Muscle layer of duodenum (tissue), 2 donors: Measurements from ENCODE around the gene TSC22D3.

Experiments
- H3K27ac ChIP-seq: one replicate; pipeline ENCODE4 v1.7.0; 2013; ENCODE audit warnings: mild to moderate bottlenecking, low read length
- H3K27me3 ChIP-seq: one replicate; pipeline ENCODE4 v1.7.0; 2013; ENCODE audit warnings: low read depth, mild to moderate bottlenecking, control low read depth, low read length
- H3K36me3 ChIP-seq, 2 donors: one replicate each; pipeline ENCODE4 v1.7.0; 2013; ENCODE audit warnings: low read length in 2 of 2, control low read depth in 1 of 2, mild to moderate bottlenecking in 1 of 2; ENCODE audit not compliant: insufficient read depth in 2 of 2, control insufficient read depth in 1 of 2
- H3K4me1 ChIP-seq, 2 donors: one replicate each; pipeline ENCODE4 v1.7.0; 2013; ENCODE audit warnings: low read length in 2 of 2, mild to moderate bottlenecking in 2 of 2, control low read depth in 1 of 2, moderate library complexity in 1 of 2; ENCODE audit not compliant: insufficient read depth in 2 of 2, control insufficient read depth in 1 of 2
- H3K4me3 ChIP-seq, 2 donors: one replicate each; pipeline ENCODE4 v1.7.0; 2013; ENCODE audit warnings: low read length in 2 of 2, low read depth in 1 of 2, mild to moderate bottlenecking in 1 of 2
- H3K9me3 ChIP-seq, 2 donors: one replicate each; pipeline ENCODE4 v1.7.0; 2013; ENCODE audit warnings: low read length in 2 of 2, control low read depth in 1 of 2, mild to moderate bottlenecking in 1 of 2; ENCODE audit not compliant: control insufficient read depth in 1 of 2
- donor health status: healthy.

The TSC22D3 gene

DNA sequence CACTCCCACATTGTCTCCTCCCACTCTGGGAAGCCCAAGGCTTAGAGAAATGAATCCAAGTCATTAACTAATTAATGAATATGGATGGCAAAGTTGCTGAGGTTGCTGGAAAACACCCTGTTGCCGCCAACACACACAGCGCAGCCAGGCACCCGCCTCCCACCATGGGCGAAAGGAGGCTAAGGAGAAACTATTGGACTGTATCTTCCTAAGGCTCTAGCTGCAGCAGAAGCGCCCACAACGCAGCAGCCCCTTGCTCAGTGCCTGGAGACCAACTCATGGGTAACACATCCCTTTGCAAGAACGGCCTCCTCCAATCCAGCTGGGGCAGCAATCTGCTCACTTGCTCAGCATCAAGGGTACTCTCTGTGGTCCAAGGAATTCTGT, 34.2 kb downstream of the TSC22D3 start:
- H3K9me3 ChIP-seq: no peaks in the 10 kb centered on the region
- peak overlapping the region; percentile 33 to 35 for H3K4me3 ChIP-seq
- H3K36me3 ChIP-seq: no peaks in the 10 kb centered on the region
- H3K4me1 ChIP-seq: peaks cover 14 to 15% of the 10 kb centered on the region in 2 donors
- H3K27ac ChIP-seq: peak overlapping the region; percentile 39
- H3K27me3 ChIP-seq: no peaks in the 10 kb centered on the region

DNA sequence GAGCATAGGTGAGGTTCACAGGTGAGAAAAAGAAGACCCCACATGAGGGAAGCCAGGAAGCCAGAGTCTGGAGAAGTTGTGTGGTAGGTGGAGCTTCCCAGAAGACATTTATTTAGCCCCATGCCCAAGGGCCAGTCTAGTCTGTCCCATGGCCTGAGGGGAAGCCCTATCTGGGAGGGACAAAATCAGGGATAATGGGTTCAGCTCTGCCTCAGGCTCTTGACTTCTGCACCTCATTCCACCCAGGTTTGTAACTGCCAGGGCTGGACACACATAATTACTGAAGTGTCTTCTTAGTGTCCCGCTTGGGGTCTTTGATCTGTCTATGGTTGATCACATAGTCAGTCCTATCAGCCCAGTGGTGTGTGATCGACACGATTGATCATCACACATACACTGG, 36.0 kb downstream of the TSC22D3 start:
- H3K27ac ChIP-seq: no peak overlapping the region
- H3K4me1 ChIP-seq: peaks cover 11% of the 10 kb centered on the region in 2 donors
- no peak overlapping the region for H3K4me3 ChIP-seq
- H3K36me3 ChIP-seq: no peaks in the 10 kb centered on the region
- H3K9me3 ChIP-seq: no peaks in the 10 kb centered on the region
- H3K27me3 ChIP-seq: no peaks in the 10 kb centered on the region

DNA sequence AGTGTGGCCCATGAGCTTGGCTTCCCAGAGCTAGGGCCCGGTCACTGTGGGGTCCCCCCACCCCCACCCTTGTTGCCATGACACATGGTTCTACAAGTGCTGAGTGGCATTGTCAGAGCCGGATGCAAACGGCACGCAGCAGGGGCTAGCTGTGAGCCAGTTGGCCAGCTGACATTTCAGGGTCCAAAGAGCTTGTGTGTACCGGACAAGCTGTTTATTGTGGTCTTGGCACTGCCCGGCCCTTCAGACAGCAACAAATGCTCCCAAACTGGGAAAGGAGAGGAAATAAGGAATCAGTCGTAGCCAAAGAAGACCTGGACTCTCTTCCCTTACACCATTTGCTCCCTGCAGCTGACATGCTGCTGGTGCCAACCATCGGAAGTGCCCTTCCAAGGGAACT, 36.8 kb downstream of the TSC22D3 start:
- H3K27ac ChIP-seq: no peak overlapping the region
- no peaks in the 10 kb centered on the region for H3K9me3 ChIP-seq
- peaks cover 11% of the 10 kb centered on the region in 2 donors for H3K4me1 ChIP-seq
- H3K4me3 ChIP-seq: no peak overlapping the region
- no peaks in the 10 kb centered on the region for H3K36me3 ChIP-seq
- H3K27me3 ChIP-seq: no peaks in the 10 kb centered on the region

DNA sequence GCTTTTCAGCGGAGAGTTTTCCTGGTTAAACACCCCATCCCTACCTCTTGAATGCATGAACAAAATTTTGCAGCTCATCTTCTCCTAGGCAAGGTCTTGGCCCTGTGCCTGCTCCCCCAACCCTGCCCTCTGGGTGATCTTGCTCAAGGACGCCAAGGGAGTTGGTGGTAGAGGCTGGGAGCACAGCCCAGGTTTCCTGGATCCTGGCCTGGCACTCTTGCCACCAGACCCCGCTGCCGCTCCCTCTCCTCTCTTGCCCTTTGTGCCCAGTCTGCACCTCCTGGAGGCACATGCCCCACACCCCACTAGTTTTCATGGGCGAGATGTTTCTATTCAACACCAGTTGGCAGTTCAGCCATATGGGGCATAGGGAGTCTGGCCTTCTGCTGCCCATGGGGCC, 37.3 kb downstream of the TSC22D3 start:
- H3K9me3 ChIP-seq: no peaks in the 10 kb centered on the region
- peaks cover 10% of the 10 kb centered on the region in 2 donors for H3K4me1 ChIP-seq
- no peak overlapping the region for H3K27ac ChIP-seq
- no peaks in the 10 kb centered on the region for H3K27me3 ChIP-seq
- H3K4me3 ChIP-seq: no peak overlapping the region
- H3K36me3 ChIP-seq: no peaks in the 10 kb centered on the region

DNA sequence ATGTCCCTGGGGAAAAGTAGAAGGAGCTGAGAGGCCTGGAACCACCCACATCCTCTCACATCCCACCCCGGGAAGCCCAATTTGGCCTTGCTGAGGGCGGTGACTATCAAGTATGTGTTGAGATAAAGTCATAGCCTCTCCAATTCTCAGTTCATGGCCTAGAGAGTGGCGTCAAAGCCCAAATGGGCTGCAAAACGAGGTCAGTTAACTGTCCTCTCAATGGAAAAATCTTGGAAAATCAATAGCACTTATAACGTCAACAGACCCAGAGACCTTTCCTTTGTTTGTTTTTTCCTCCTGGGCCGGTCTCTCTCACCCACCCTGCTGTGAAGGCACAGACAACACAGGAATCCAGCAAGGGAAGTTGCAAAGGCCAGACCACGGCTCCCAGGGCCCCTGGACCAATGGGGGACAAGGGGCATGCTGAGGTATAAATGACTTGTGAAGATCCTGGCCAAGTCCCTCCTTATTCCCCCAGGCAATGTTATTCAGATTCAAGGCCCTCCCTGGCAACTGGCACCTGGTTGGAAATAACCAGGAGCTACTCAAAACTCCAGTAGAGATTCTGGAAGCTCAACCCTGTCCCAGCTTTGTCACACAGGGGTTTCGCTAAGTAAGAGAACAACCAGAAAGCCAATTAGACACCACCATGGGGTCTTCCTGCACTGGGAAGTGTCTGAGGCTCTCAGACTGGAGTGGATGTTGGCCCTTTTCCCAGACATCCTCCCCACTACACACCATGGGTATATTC, 38.6 kb downstream of the TSC22D3 start:
- Histone ChIP-seq H3K4me1 (peaks cover 7 to 9% of the 10 kb centered on the region in 2 donors), H3K27ac (no peak overlapping the region), H3K9me3 (no peaks in the 10 kb centered on the region), H3K36me3 (no peaks in the 10 kb centered on the region), H3K4me3 (no peak overlapping the region), H3K27me3 (no peaks in the 10 kb centered on the region)

DNA sequence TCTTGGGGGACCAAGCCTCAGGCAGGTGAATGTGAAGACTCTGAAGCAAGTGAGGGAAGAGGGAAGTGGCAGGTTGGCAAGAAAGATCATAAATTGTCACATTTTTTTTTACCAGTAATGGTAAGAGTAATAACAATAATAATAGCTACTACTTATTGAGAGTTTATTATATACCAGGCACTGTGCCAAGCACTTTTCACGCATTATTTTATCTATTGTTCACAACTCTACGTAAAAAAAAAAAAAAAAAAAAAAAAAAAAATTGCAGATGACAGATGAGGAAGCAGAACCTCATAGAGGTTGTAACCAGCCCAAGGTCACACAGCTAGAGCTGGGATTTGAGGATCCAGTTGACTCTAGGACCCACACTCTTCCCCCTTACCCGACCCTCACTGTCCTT, 40.9 kb downstream of the TSC22D3 start:
- Histone ChIP-seq H3K27me3 (no peaks in the 10 kb centered on the region), H3K4me3 (no peak overlapping the region), H3K36me3 (no peaks in the 10 kb centered on the region), H3K9me3 (no peaks in the 10 kb centered on the region), H3K4me1 (peaks cover 0 to 32% of the 10 kb centered on the region in 2 donors), H3K27ac (no peak overlapping the region)

DNA sequence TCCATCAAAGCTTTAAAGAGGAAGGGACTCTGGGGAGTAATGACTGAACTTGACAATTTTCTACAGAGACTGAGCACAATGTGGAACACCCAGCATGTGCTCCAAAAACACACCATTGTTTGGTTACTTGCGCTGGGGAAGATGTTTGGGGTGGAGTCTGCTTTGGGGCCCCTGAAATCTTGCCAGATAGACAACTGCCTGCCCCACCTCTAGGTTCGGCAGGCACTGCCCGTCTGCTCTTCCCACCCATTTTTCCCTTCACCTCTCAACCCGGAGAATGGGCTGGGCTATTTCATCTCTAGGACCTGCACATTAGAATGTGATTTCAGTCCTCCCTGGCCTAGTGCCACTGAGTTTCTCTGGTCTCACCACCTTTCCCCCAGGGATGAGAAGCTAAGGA, 41.9 kb downstream of the TSC22D3 start:
- no peaks in the 10 kb centered on the region for H3K27me3 ChIP-seq
- H3K27ac ChIP-seq: no peak overlapping the region
- peaks cover 0 to 41% of the 10 kb centered on the region in 2 donors for H3K4me1 ChIP-seq

DNA sequence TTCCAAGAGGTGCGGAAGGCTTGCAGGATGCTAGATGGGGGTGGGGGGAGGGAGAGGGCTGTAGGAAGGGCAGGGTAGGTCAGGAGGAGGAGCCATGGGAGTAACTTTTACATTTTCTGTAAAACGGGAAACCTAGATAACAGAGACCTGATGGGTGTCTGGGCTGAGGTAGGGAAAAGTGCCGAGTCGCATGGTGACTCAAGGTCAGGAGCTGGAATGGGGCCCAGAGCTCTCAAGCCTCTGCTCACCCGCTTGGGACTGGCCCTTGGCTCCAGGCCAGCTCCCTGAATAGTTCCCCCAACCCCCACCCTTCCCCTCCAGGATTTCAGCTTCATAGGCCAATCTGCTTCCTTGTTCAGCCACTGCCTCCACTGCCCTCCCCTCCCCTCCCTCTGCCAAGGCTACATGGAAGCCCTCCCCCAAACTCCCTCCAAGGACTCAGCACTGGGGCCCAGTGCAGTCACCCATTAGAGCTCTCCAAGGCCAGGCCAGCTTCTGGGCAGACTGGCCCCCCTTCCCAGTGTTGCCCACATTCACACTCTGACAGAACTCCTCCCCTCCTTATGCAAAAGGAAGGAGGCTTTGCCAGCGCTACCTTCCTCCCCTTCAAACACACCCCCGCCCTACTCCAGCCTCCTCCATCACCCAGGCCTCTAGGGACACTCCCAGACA, 43.6 kb downstream of the TSC22D3 start:
- Histone ChIP-seq H3K9me3 (no peaks in the 10 kb centered on the region), H3K4me1 (peaks cover 3 to 39% of the 10 kb centered on the region in 2 donors), H3K36me3 (no peaks in the 10 kb centered on the region), H3K27ac (no peak overlapping the region), H3K27me3 (no peaks in the 10 kb centered on the region), H3K4me3 (no peak overlapping the region)

More for the DNA sequence above, 41.9 kb downstream of the TSC22D3 start:
- Histone ChIP-seq H3K9me3 (no peaks in the 10 kb centered on the region), H3K4me3 (no peak overlapping the region), H3K36me3 (no peaks in the 10 kb centered on the region)

DNA sequence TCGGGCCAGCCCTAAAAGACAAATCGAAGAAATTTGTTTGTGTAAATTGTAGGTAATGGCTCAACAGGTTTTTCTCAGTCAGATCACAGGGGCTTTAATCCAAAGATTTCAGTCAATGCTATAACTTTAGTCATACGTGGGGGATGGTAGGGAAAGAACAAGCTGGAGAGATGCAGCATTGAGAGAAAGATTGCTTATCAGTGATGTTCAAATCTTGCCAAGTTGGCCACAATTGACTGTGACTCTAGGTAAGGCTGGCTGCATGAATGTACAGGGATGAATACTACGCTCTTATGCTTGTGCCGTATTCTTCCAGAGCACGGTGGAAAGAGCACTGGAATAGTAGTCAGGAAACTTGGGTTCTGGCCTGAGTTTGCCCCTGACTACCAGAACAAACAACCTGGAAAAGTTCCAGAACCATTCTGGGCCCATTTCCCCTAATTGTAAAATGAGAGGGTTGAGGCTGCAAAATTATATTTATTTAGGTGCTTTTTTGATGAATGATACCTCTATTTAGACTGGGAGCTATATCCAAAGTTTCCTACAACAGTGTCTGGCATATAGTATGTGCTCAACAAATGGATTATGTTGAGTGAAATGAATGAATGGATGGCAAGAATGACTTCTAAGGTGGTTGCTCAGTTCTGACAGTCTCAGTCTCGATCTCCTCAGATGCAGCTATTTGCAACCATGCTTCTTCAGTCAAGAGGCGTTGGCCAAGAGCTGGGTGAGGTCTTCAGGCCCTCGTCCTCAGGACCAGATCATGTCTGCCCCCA, 44.4 kb downstream of the TSC22D3 start:
- Histone ChIP-seq H3K36me3 (no peaks in the 10 kb centered on the region), H3K27me3 (no peaks in the 10 kb centered on the region), H3K4me1 (peaks cover 5 to 45% of the 10 kb centered on the region in 2 donors), H3K9me3 (no peaks in the 10 kb centered on the region), H3K4me3 (no peak overlapping the region), H3K27ac (no peak overlapping the region)

DNA sequence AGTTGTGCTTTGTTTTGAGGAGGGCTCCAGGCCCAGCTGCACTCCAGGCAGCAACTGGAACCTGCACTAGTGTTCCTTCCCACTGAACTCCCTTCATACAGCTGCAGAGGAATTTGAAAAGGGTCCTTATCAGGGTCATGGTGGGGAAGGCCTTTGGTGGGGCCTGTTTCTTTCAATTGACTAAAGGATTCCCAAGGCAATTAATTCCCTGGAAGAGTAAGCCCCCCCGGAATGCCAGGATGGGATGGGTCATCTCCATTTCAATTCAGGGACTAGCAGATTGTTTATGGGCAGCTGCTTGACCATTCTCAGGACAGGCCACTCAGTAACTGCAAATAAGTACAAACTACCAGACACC, 45.3 kb downstream of the TSC22D3 start:
- Histone ChIP-seq H3K4me3 (no peak overlapping the region), H3K4me1 (peaks cover 5 to 46% of the 10 kb centered on the region in 2 donors), H3K27me3 (no peaks in the 10 kb centered on the region), H3K9me3 (no peaks in the 10 kb centered on the region), H3K27ac (no peak overlapping the region), H3K36me3 (no peaks in the 10 kb centered on the region)

DNA sequence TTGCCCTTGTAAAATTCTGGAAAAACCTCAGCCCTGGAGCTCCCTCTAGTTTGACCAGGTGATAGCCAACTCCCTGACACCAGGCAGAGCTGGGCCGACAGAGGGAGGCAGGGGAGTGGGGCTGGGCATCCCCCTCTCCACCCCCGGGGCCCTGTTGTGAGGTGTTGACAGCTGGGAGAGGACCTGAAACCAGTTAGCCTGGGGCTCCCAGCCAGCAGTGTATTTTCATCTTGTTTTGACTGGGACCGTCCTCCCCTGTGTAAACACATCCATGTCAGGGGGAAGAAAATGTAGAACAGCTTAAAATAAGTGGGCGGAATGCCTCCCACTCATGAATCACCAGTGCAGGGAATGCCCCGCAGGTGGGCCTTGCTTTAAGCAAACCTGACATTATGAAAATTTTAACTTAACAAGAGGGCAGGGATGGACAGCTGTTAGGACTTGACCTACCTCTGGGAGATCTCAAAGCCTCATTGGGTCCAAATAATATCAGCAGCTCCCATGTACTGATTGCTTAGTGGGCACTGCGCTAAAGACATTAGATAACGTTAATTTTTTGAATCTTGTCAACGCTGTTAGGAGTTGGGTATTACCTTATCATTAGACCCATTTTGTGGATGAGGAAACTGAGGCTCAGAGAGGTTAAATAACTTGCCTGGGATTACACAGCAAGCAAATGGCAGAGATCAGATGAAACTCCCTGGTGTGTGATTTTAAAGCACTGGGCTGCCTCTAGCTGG, 45.9 kb downstream of the TSC22D3 start:
- Histone ChIP-seq H3K27ac (no peak overlapping the region), H3K4me3 (no peak overlapping the region), H3K9me3 (no peaks in the 10 kb centered on the region), H3K4me1 (peaks cover 5 to 46% of the 10 kb centered on the region in 2 donors), H3K27me3 (no peaks in the 10 kb centered on the region), H3K36me3 (no peaks in the 10 kb centered on the region)
